ENCODE measurements around the gene CABLES2. TPM values are rescaled to one million over a fixed set of nuclear protein-coding genes. Genes with fewer than 3 reads are reported as not detected.

Gene CABLES2
- total RNA-seq, 1 donor from 2014 or later, result 9.3 TPM

DNA sequence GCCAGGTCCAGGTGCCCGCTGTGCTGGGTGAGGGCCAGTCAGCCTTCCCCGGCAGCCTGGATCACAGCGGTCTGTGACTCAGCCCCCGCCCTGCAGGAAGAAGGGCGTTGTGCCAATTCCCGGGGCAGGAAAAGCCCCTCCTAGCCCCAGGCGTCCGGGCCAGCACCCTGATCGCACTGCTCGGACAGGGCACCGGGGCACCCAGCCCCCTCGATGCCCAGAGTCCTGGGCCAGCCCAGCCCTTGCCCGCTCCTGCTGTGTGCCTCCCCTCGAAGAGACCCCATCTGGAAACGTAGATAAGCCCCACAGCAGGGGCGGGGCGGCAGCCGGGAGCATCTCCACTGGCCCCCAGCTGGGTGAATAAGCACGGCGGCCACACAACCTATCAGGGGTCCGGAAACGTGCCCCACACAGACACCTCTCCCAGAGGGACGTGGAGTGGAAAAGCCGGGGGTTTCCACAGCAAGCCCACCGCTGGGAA, 49.9 kb downstream of the CABLES2 start:
- Mint-ChIP-seq H3K27ac (ENCODE audit: unreplicated experiment) (no peak overlapping the region), H3K9me3 (ENCODE audit: unreplicated experiment) (no peaks in the 10 kb centered on the region), H3K4me1 (ENCODE audit: unreplicated experiment) (no peaks in the 10 kb centered on the region), H3K27me3 (ENCODE audit: unreplicated experiment) (peaks cover 4% of the 10 kb centered on the region), H3K36me3 (ENCODE audit: low read depth, unreplicated experiment) (no peaks in the 10 kb centered on the region), H3K4me3 (ENCODE audit: unreplicated experiment) (no peak overlapping the region)
- TF ChIP-seq, protein P1, sequence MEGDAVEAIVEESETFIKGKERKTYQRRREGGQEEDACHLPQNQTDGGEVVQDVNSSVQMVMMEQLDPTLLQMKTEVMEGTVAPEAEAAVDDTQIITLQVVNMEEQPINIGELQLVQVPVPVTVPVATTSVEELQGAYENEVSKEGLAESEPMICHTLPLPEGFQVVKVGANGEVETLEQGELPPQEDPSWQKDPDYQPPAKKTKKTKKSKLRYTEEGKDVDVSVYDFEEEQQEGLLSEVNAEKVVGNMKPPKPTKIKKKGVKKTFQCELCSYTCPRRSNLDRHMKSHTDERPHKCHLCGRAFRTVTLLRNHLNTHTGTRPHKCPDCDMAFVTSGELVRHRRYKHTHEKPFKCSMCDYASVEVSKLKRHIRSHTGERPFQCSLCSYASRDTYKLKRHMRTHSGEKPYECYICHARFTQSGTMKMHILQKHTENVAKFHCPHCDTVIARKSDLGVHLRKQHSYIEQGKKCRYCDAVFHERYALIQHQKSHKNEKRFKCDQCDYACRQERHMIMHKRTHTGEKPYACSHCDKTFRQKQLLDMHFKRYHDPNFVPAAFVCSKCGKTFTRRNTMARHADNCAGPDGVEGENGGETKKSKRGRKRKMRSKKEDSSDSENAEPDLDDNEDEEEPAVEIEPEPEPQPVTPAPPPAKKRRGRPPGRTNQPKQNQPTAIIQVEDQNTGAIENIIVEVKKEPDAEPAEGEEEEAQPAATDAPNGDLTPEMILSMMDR (IDR thresholded peaks at IDR 0.05; ENCODE audit: unreplicated experiment), result no peak
- no peak for DNase-seq (ENCODE audit: low spot score)

DNA sequence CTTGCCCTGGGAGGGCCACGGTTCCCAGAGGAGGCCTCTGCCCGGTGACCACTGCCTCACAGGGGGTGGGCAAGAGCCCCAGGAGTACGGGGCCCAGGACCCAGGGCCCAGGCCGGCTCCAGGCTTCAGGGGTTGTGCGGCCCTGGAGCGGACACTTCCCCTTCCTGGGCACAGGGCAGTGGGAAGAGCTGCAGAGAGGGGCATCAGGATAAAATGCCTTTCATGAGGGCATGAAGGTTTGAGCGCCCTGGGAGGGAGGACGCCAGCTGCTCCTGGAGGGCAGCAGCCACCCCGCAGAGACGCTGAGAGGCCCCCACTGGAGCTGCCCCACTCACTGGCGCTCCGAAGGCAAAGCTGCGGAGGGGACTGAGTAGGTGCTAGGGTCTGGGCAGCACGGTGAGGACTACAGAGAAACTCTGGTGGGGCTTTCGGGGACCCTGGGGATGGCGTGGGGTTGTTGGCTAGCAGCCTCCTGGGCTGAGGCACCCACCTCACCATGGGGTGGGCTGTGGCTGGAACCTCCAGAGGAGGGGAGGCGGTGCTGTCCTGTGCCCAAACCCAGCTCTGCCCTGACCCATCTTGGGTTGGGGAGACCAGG, 50.4 kb downstream of the CABLES2 start:
- TF ChIP-seq, protein P1 (IDR thresholded peaks at IDR 0.05; ENCODE audit: unreplicated experiment), result no peak
- H3K4me3 Mint-ChIP-seq (ENCODE audit: unreplicated experiment), result no peak overlapping the region
- peaks cover 2% of the 10 kb centered on the region for H3K27me3 Mint-ChIP-seq (ENCODE audit: unreplicated experiment)
- H3K9me3 Mint-ChIP-seq (ENCODE audit: unreplicated experiment), result no peaks in the 10 kb centered on the region
- no peaks in the 10 kb centered on the region for H3K36me3 Mint-ChIP-seq (ENCODE audit: low read depth, unreplicated experiment)
- DNase-seq (ENCODE audit: low spot score), result no peak
- H3K4me1 Mint-ChIP-seq (ENCODE audit: unreplicated experiment), result no peaks in the 10 kb centered on the region
- no peak overlapping the region for H3K27ac Mint-ChIP-seq (ENCODE audit: unreplicated experiment)

DNA sequence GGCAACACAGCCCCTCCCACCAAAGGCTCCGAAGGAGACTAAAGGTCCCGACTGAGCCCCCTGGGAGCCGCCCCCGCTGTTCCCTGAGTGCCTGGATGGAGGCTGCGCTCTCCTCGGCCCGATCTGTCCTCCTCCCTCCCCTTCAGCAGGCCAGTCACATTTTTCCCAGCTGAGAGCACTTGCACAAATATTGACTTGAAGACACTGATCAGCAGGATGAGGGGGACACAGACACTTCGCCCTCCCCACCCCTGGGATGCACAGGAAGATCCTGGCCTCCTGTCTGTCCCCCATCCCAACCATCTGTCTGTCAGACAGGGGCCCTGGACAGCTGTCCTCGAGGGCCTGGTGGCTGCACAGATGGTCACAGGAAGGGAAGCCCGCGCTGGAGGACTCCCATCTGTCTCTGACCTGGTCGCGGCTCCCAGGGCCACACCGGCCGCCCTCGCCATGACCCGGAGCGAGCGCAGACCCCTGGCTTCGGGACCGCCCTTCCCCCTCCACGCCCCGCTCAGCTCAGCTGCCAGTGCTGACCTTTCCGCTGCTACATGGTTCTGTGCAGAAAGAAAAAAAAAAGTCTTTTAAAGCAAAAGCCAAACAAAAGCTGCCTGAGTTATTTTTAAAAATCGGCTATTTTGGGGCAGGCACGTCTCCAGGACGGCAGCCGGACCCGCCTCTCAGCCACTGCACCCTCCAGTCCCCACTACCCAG, 51.1 kb downstream of the CABLES2 start:
- Mint-ChIP-seq H3K27ac (ENCODE audit: unreplicated experiment) (no peak overlapping the region), H3K27me3 (ENCODE audit: unreplicated experiment) (peaks cover 2% of the 10 kb centered on the region), H3K4me3 (ENCODE audit: unreplicated experiment) (no peak overlapping the region), H3K4me1 (ENCODE audit: unreplicated experiment) (no peaks in the 10 kb centered on the region), H3K9me3 (ENCODE audit: unreplicated experiment) (no peaks in the 10 kb centered on the region), H3K36me3 (ENCODE audit: low read depth, unreplicated experiment) (no peaks in the 10 kb centered on the region)
- TF ChIP-seq, protein P1 (IDR thresholded peaks at IDR 0.05; ENCODE audit: unreplicated experiment), result no peak
- DNase-seq (ENCODE audit: low spot score), result no peak

DNA sequence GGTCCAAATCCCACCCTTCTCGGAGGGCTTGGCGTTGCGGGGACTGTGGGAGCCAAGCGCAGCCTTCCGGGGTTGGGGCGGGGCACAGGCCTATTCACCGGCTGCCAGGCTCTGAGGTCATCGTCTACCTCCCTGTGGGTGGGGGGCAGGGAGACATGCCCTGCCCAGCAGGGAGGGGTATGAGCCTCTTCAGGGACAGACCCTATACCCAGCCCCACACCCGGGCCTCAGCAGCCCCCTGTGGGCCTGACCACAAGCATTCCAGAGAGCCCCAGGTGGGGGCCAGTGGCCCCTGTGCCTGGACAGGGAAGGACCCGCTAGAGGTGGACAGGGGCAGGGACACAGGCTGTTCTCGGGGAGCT, 51.6 kb downstream of the CABLES2 start:
- H3K27me3 Mint-ChIP-seq (ENCODE audit: unreplicated experiment), result peaks cover 2% of the 10 kb centered on the region
- H3K9me3 Mint-ChIP-seq (ENCODE audit: unreplicated experiment), result no peaks in the 10 kb centered on the region
- no peaks in the 10 kb centered on the region for H3K4me1 Mint-ChIP-seq (ENCODE audit: unreplicated experiment)
- DNase-seq (ENCODE audit: low spot score), result no peak
- TF ChIP-seq, protein P1 (IDR thresholded peaks at IDR 0.05; ENCODE audit: unreplicated experiment), result no peak
- H3K27ac Mint-ChIP-seq (ENCODE audit: unreplicated experiment), result no peak overlapping the region
- no peaks in the 10 kb centered on the region for H3K36me3 Mint-ChIP-seq (ENCODE audit: low read depth, unreplicated experiment)
- no peak overlapping the region for H3K4me3 Mint-ChIP-seq (ENCODE audit: unreplicated experiment)

DNA sequence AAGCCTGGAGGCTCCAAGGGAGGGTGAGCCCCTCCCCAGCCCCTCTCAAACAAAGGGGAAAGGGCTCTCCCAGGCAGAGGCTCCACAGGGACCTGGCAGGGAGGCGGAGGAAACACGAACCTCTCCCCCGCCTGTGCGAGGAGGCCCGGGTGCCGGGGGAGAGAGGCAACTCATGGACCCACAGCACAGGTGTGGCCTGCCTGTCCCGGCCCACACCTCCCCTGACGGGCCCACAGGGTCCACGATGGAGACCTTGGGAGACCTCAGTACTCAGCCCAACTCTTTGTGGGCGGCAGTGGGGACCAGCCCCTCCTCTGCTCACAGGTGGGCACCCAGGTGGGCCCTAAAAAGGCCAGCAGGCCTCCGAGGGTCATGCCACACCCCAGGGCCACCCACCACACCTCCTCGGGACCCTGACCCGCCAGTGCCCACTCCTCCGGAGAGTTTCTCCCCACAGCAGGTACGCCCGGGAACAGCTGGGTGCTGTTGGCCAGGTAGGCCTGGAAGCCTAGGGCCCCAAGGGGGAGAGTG, 52.2 kb downstream of the CABLES2 start:
- Mint-ChIP-seq H3K27ac (ENCODE audit: unreplicated experiment) (no peak overlapping the region), H3K27me3 (ENCODE audit: unreplicated experiment) (peaks cover 2% of the 10 kb centered on the region), H3K4me3 (ENCODE audit: unreplicated experiment) (no peak overlapping the region), H3K4me1 (ENCODE audit: unreplicated experiment) (no peaks in the 10 kb centered on the region), H3K36me3 (ENCODE audit: low read depth, unreplicated experiment) (no peaks in the 10 kb centered on the region), H3K9me3 (ENCODE audit: unreplicated experiment) (no peaks in the 10 kb centered on the region)
- TF ChIP-seq, protein P1 (IDR thresholded peaks at IDR 0.05; ENCODE audit: unreplicated experiment), result no peak
- no peak for DNase-seq (ENCODE audit: low spot score)
